RWPE2 (cell line): ENCODE measurements around the gene HTT.

ENCODE experiments used
- ATAC-seq: fragments of 200-7000 bp; cut with Tn5 transposase; 3 replicates; pipeline ENCODE4 v1.9.1; 2021; ENCODE audit warnings: low read depth
- DNase-seq: peaks from one replicate; pipeline ENCODE4 v3.0.0-alpha.2; 2020; ENCODE audit warnings: low spot score
- H3K27ac ChIP-seq: fragments of 450-650 bp; 2 replicates; pipeline ENCODE4 v1.5.1; 2017; ENCODE audit warnings: mild to moderate bottlenecking; ENCODE audit not compliant: poor library complexity, severe bottlenecking
- H3K27me3 ChIP-seq: fragments of 250-450 bp; sonication (Bioruptor Pico); 2 replicates; pipeline ENCODE4 v1.5.1; 2021; ENCODE audit warnings: mild to moderate bottlenecking, moderate library complexity; ENCODE audit not compliant: insufficient read depth, poor library complexity, severe bottlenecking
- H3K36me3 ChIP-seq: fragments of 250-450 bp; sonication (Bioruptor Pico); 2 replicates; pipeline ENCODE4 v1.5.1; 2020; ENCODE audit warnings: low read depth, mild to moderate bottlenecking, moderate library complexity
- H3K4me1 ChIP-seq: fragments of 250-450 bp; sonication (Bioruptor Pico); 2 replicates; pipeline ENCODE4 v1.5.1; 2021; ENCODE audit warnings: mild to moderate bottlenecking, moderate library complexity; ENCODE audit not compliant: insufficient read depth, poor library complexity, severe bottlenecking
- H3K4me3 ChIP-seq: fragments of 250-450 bp; sonication (Bioruptor Pico); 2 replicates; pipeline ENCODE4 v1.5.1; 2021; ENCODE audit warnings: mild to moderate bottlenecking, moderate library complexity; ENCODE audit not compliant: severe bottlenecking
- H3K9me3 ChIP-seq: fragments of 250-450 bp; sonication (Bioruptor Pico); 2 replicates; pipeline ENCODE4 v1.5.1; 2021; ENCODE audit warnings: mild to moderate bottlenecking, moderate library complexity; ENCODE audit not compliant: severe bottlenecking
- TF ChIP-seq, protein P1 (sequence below): fragments of 450-650 bp; IDR thresholded peaks from one replicate; pipeline ENCODE4 v1.5.1; 2017; ENCODE audit warnings: mild to moderate bottlenecking, moderate library complexity; ENCODE audit not compliant: poor library complexity, severe bottlenecking

The HTT gene

DNA sequence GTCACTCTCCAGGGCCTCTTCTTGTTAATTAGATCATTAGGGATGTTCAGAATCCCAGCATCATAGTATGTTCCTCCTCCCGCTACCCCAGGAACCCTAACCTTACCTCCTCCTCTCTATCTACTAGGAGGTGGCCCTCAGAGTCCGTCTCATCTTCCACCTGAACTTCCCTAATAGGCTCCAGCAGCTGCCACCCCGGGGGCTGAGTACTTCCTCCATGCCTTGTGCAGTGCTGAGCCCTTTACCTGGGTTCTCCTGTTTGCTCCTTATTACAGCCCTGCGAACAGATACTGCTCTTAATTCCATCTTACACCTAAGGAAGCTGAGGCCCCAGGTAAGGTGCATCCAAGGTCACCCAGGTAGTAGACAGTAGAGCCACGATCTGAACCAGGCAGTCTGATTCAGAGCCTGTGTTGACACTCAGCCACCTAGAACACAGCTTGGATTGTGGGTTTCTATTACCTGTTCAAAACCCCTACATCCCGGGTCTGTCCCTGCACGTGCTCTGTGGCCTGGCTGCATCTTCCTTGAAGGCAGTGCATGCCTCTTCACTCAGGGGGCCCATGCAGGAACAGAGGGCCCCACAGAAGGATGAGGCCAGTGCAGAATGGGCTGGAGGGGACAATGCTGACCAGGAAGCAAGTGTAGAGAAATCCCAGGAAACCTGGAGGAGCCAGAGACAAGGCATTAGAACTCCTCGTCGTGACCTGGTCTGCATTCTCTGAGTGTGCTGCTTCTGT lies 123.1 kb downstream of the HTT start:
- H3K36me3 ChIP-seq, result peaks cover 26% of the 10 kb centered on the region
- no peaks in the 10 kb centered on the region for H3K9me3 ChIP-seq
- H3K4me1 ChIP-seq, result no peaks in the 10 kb centered on the region
- H3K27me3 ChIP-seq, result no peaks in the 10 kb centered on the region
- TF ChIP-seq, protein P1, sequence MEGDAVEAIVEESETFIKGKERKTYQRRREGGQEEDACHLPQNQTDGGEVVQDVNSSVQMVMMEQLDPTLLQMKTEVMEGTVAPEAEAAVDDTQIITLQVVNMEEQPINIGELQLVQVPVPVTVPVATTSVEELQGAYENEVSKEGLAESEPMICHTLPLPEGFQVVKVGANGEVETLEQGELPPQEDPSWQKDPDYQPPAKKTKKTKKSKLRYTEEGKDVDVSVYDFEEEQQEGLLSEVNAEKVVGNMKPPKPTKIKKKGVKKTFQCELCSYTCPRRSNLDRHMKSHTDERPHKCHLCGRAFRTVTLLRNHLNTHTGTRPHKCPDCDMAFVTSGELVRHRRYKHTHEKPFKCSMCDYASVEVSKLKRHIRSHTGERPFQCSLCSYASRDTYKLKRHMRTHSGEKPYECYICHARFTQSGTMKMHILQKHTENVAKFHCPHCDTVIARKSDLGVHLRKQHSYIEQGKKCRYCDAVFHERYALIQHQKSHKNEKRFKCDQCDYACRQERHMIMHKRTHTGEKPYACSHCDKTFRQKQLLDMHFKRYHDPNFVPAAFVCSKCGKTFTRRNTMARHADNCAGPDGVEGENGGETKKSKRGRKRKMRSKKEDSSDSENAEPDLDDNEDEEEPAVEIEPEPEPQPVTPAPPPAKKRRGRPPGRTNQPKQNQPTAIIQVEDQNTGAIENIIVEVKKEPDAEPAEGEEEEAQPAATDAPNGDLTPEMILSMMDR, result no peak
- DNase-seq (no peak), ATAC-seq (no peak)
- no peak overlapping the region for H3K4me3 ChIP-seq
- no peak overlapping the region for H3K27ac ChIP-seq

DNA sequence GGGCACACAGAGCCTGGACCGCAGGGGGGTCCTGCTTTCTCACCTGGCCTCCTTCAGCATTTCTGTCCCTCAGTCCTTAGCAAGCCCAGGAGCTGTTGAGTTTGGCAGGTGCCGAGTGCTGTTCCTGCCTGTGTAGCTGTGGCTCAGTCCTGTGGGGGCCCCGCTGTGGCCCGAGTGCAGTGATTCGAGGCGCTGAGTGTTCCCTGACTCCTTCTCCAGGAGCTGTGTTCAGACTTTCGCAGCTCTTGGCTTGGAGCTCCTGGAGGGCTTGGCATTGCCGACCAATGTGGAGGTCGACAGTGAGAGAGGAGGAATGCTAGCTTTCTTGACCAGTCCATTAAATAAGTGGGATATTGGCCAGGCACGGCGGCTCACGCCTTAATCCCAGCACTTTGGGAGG lies 124.4 kb downstream of the HTT start:
- ATAC-seq, result no peak
- H3K4me1 ChIP-seq, result no peaks in the 10 kb centered on the region
- H3K4me3 ChIP-seq, result no peak overlapping the region
- no peaks in the 10 kb centered on the region for H3K9me3 ChIP-seq
- no peak for DNase-seq
- H3K27ac ChIP-seq, result no peak overlapping the region
- TF ChIP-seq, protein P1, result no peak
- H3K27me3 ChIP-seq, result no peaks in the 10 kb centered on the region
- H3K36me3 ChIP-seq, result peaks cover 16% of the 10 kb centered on the region

DNA sequence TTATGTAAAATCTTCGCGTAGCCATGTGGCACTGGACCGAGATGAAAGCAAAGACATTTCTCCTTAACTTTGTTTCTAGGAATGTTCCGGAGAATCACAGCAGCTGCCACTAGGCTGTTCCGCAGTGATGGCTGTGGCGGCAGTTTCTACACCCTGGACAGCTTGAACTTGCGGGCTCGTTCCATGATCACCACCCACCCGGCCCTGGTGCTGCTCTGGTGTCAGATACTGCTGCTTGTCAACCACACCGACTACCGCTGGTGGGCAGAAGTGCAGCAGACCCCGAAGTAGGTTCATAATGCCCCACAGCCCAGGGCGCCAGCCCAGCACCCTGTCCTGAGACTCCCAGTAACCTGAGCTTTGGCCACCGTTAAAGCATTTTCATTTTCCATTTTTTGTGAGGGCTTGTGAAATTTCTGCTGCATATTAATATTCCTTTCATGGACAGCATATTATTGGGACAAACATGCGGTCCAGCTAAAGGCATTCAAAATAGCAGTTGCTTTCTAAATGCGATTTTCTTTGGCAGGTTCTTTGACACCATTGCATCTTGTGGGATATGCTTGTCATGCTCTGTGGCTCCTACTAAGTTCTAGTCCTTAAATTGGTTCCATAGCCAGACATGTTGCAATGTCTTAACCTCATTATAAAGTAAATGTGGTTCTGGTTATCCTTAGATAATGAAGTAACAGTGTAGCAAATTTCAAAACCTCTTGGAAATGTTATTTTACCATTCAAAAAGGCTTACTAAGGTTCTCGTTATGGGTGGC lies 125.4 kb downstream of the HTT start:
- Histone ChIP-seq H3K36me3 (peaks cover 14% of the 10 kb centered on the region), H3K9me3 (no peaks in the 10 kb centered on the region), H3K27ac (no peak overlapping the region), H3K4me1 (no peaks in the 10 kb centered on the region), H3K4me3 (no peak overlapping the region), H3K27me3 (no peaks in the 10 kb centered on the region)
- TF ChIP-seq, protein P1, result no peak
- no peak for DNase-seq
- no peak for ATAC-seq

DNA sequence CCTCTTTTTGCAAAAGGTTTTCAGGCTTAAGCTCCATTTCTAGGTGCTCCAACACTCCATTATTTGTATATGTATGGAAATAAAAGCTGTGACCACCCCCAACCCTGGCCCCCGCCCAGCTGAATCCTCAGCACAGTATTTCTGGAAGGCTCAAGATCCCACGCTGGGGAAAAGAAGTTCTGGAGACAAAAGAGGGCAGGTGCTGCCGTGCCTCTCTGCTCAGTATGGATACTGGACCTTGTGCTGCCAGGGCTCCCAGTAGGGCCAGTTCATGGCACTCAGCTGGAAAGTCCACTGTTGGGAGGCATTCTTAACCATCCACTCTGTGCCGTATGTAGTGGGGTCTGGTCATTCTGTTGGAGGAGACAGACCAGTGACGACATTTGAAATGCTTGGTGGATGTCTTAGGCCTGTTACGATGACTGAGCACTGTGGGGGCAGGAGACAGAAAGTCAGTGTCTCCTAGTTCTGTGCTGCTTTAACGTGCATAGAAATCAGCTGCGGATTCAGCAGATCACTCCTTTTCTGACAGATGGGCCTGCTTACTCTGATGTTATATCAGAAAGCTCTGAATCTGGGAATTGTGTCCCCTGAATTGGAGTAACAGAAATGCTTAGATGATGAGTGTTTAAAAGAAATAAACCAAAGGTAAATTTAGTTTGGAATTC lies 126.1 kb downstream of the HTT start:
- TF ChIP-seq, protein P1, result no peak
- Histone ChIP-seq H3K9me3 (no peaks in the 10 kb centered on the region), H3K4me1 (no peaks in the 10 kb centered on the region), H3K27me3 (no peaks in the 10 kb centered on the region), H3K27ac (no peak overlapping the region), H3K36me3 (peaks cover 20% of the 10 kb centered on the region), H3K4me3 (no peak overlapping the region)
- DNase-seq (no peak), ATAC-seq (no peak)
